ENCODE results near the gene MVK.

The MVK gene

DNA sequence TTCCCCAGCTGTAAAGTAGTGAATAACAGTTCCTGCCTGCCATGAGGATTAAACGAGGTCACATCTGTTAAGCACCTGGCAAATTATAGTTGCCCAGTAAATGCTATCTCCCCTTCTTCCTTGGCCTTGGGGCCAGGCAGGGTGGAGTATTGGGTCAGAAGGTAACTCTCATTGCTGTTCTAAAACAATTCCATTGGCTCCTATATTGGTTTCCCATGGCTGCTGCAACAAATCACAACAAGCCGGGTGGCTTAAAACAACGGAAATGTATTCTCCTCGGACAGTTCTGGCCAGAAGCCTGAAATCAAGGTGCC is 32.2 kb upstream of the MVK start:
- H4K20me1 ChIP-seq (ENCODE audit: insufficient read depth, low read length, poor library complexity, severe bottlenecking): no peaks in the 10 kb centered on the region
- no peak overlapping the region for H3K4me2 ChIP-seq (ENCODE audit: low read depth, low read length, poor library complexity, severe bottlenecking)
- no peak for TF ChIP-seq EZH2phosphoT487 (IDR thresholded peaks at IDR 0.05; ENCODE audit: borderline replicate concordance)
- TF ChIP-seq, protein P1, sequence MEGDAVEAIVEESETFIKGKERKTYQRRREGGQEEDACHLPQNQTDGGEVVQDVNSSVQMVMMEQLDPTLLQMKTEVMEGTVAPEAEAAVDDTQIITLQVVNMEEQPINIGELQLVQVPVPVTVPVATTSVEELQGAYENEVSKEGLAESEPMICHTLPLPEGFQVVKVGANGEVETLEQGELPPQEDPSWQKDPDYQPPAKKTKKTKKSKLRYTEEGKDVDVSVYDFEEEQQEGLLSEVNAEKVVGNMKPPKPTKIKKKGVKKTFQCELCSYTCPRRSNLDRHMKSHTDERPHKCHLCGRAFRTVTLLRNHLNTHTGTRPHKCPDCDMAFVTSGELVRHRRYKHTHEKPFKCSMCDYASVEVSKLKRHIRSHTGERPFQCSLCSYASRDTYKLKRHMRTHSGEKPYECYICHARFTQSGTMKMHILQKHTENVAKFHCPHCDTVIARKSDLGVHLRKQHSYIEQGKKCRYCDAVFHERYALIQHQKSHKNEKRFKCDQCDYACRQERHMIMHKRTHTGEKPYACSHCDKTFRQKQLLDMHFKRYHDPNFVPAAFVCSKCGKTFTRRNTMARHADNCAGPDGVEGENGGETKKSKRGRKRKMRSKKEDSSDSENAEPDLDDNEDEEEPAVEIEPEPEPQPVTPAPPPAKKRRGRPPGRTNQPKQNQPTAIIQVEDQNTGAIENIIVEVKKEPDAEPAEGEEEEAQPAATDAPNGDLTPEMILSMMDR (conservative IDR thresholded peaks at IDR 0.05; ENCODE audit: low read length): no peak
- peaks cover 15% of the 10 kb centered on the region for H3K4me1 ChIP-seq (ENCODE audit: insufficient read depth, low read length, poor library complexity, severe bottlenecking)
- H3F3A ChIP-seq (ENCODE audit: low read depth): no peaks in the 10 kb centered on the region
- H3K36me3 ChIP-seq (ENCODE audit: insufficient read depth, low read length): no peaks in the 10 kb centered on the region
- no peak overlapping the region for H3K9ac ChIP-seq (ENCODE audit: low read depth, low read length, poor library complexity, severe bottlenecking)
- no peaks in the 10 kb centered on the region for H3K9me3 ChIP-seq (ENCODE audit: insufficient read depth, low read depth, low read length)
- no peaks in the 10 kb centered on the region for H3K9me2 ChIP-seq (replicated peaks; ENCODE audit: low read depth, low read length)
- H3K27me3 ChIP-seq (ENCODE audit: insufficient read depth, low read length, poor library complexity, severe bottlenecking): no peaks in the 10 kb centered on the region
- no peaks in the 10 kb centered on the region for H3K79me2 ChIP-seq (ENCODE audit: insufficient read depth, low read length)
- H2AFZ ChIP-seq (ENCODE audit: low read length): no peak overlapping the region
- H3K4me3 ChIP-seq (ENCODE audit: low read length, poor library complexity, severe bottlenecking): no peak overlapping the region

GRCh38 chr12:109542014-109542413 is 31.6 kb upstream of the MVK start:
- Histone ChIP-seq H3K9ac (ENCODE audit: low read depth, low read length, poor library complexity, severe bottlenecking) (no peak overlapping the region), H3K27me3 (ENCODE audit: insufficient read depth, low read length, poor library complexity, severe bottlenecking) (no peaks in the 10 kb centered on the region), H3K4me1 (ENCODE audit: insufficient read depth, low read length, poor library complexity, severe bottlenecking) (peaks cover 15% of the 10 kb centered on the region), H3K4me3 (ENCODE audit: low read length, poor library complexity, severe bottlenecking) (no peak overlapping the region), H2AFZ (ENCODE audit: low read length) (no peak overlapping the region), H4K20me1 (ENCODE audit: insufficient read depth, low read length, poor library complexity, severe bottlenecking) (no peaks in the 10 kb centered on the region), H3K9me3 (ENCODE audit: insufficient read depth, low read depth, low read length) (no peaks in the 10 kb centered on the region), H3K4me2 (ENCODE audit: low read depth, low read length, poor library complexity, severe bottlenecking) (no peak overlapping the region), H3K79me2 (ENCODE audit: insufficient read depth, low read length) (no peaks in the 10 kb centered on the region), H3K36me3 (ENCODE audit: insufficient read depth, low read length) (no peaks in the 10 kb centered on the region), H3F3A (ENCODE audit: low read depth) (no peaks in the 10 kb centered on the region), H3K9me2 (replicated peaks; ENCODE audit: low read depth, low read length) (no peaks in the 10 kb centered on the region)
- TF ChIP-seq, protein P1 (conservative IDR thresholded peaks at IDR 0.05; ENCODE audit: low read length): no peak
- TF ChIP-seq EZH2phosphoT487 (IDR thresholded peaks at IDR 0.05; ENCODE audit: borderline replicate concordance): no peak

- TF ChIP-seq, protein P1 (conservative IDR thresholded peaks at IDR 0.05; ENCODE audit: low read length): no peak
- no peak for TF ChIP-seq EZH2phosphoT487 (IDR thresholded peaks at IDR 0.05; ENCODE audit: borderline replicate concordance)
- H3K4me3 ChIP-seq (ENCODE audit: low read length, poor library complexity, severe bottlenecking): no peak overlapping the region
- H3K27me3 ChIP-seq (ENCODE audit: insufficient read depth, low read length, poor library complexity, severe bottlenecking): no peaks in the 10 kb centered on the region
- H3K9me2 ChIP-seq (replicated peaks; ENCODE audit: low read depth, low read length): no peaks in the 10 kb centered on the region
- no peaks in the 10 kb centered on the region for H4K20me1 ChIP-seq (ENCODE audit: insufficient read depth, low read length, poor library complexity, severe bottlenecking)
- no peak overlapping the region for H2AFZ ChIP-seq (ENCODE audit: low read length)
- no peaks in the 10 kb centered on the region for H3F3A ChIP-seq (ENCODE audit: low read depth)
- H3K36me3 ChIP-seq (ENCODE audit: insufficient read depth, low read length): no peaks in the 10 kb centered on the region
- no peaks in the 10 kb centered on the region for H3K9me3 ChIP-seq (ENCODE audit: insufficient read depth, low read depth, low read length)
- H3K9ac ChIP-seq (ENCODE audit: low read depth, low read length, poor library complexity, severe bottlenecking): no peak overlapping the region
- no peak overlapping the region for H3K4me2 ChIP-seq (ENCODE audit: low read depth, low read length, poor library complexity, severe bottlenecking)
- H3K4me1 ChIP-seq (ENCODE audit: insufficient read depth, low read length, poor library complexity, severe bottlenecking): peaks cover 15% of the 10 kb centered on the region
- no peaks in the 10 kb centered on the region for H3K79me2 ChIP-seq (ENCODE audit: insufficient read depth, low read length)
These were observed 30.7 kb upstream of the MVK start for GRCh38 chr12:109542876-109543275.
